CD4-positive, alpha-beta memory T cell (primary cell): ENCODE data around the gene COLEC11. TPM values are rescaled to one million over a fixed set of nuclear protein-coding genes. Genes with fewer than 3 reads are reported as not detected.
A peak's percentile ranks its signal among the peaks of the same experiment; 100 is the strongest.

Experiments
- CTCF ChIA-PET: fragments of 350-600 bp; sonication (Branson Sonifier 250); formaldehyde crosslinking; loops from one replicate; lab custom pipeline; 2021; ENCODE audit warnings: inconsistent platforms; ENCODE audit not compliant: partially characterized antibody; lab: Charles Lee
- POLR2A ChIA-PET: fragments of 350-600 bp; sonication (Branson Sonifier 250); formaldehyde crosslinking; loops from one replicate; lab custom pipeline; 2021; ENCODE audit not compliant: partially characterized antibody; lab: Charles Lee
- DNase-seq, 5 donors: peaks; one replicate each; pipeline versions ENCODE4 v3.0.0 to v3.0.0-alpha.2; 2020 to 2022; ENCODE audit warnings: mixed read lengths in 1 of 5
- H3K27ac ChIP-seq: one replicate; pipeline ENCODE4 v1.7.0; 2013; ENCODE audit warnings: low read depth, low read length
- H3K27me3 ChIP-seq: 2 replicates; pipeline ENCODE4 v1.7.0; 2013; ENCODE audit warnings: mild to moderate bottlenecking, low read length, moderate library complexity; ENCODE audit not compliant: insufficient read depth
- H3K36me3 ChIP-seq: 2 replicates; pipeline ENCODE4 v1.7.0; 2013; ENCODE audit warnings: mild to moderate bottlenecking, low read length, moderate library complexity; ENCODE audit not compliant: insufficient read depth
- H3K4me1 ChIP-seq: 2 replicates; pipeline ENCODE4 v1.7.0; 2013; ENCODE audit warnings: mild to moderate bottlenecking, low read length, moderate library complexity; ENCODE audit not compliant: insufficient read depth
- H3K4me3 ChIP-seq, 2 donors: one replicate each; pipeline ENCODE4 v1.7.0; 2013; ENCODE audit warnings: low read length in 2 of 2, mild to moderate bottlenecking in 1 of 2
- H3K9me3 ChIP-seq, 2 donors: one replicate each; pipeline ENCODE4 v1.7.0; 2013; ENCODE audit warnings: low read length in 2 of 2, control low read depth in 1 of 2; ENCODE audit not compliant: control insufficient read depth in 1 of 2
- H3K27ac Mint-ChIP-seq, 7 donors: one replicate each; pipeline ENCODE4 v1.8.0; 2020 to 2021; ENCODE audit warnings: mixed read lengths in 7 of 7, mild to moderate bottlenecking in 6 of 7, inconsistent platforms in 3 of 7, moderate library complexity in 3 of 7
- H3K27me3 Mint-ChIP-seq, 2 donors: one replicate each; pipeline ENCODE4 v1.8.0; 2020 to 2021; ENCODE audit warnings: mixed read lengths in 2 of 2
- H3K36me3 Mint-ChIP-seq, 2 donors: one replicate each; pipeline ENCODE4 v1.8.0; 2020 to 2021; ENCODE audit warnings: mixed read lengths in 2 of 2, inconsistent platforms in 1 of 2, mild to moderate bottlenecking in 1 of 2
- H3K4me1 Mint-ChIP-seq, 4 donors: one replicate each; pipeline ENCODE4 v1.8.0; 2020 to 2021; ENCODE audit warnings: mixed read lengths in 4 of 4, mild to moderate bottlenecking in 1 of 4
- H3K4me3 Mint-ChIP-seq, 8 donors: one replicate each; pipeline ENCODE4 v1.8.0; 2020 to 2021; ENCODE audit warnings: mixed read lengths in 8 of 8, mild to moderate bottlenecking in 7 of 8, moderate library complexity in 6 of 8, inconsistent platforms in 3 of 8
- H3K9me3 Mint-ChIP-seq, 8 donors: one replicate each; pipeline ENCODE4 v1.8.0; 2020 to 2021; ENCODE audit warnings: mixed read lengths in 8 of 8, mild to moderate bottlenecking in 5 of 8, inconsistent platforms in 3 of 8, moderate library complexity in 1 of 8
- intact Hi-C: fragments of 100-400 bp; cut with micrococcal nuclease; formaldehyde crosslinking; loops from one replicate; pipeline ENCODE4 v1.15.1; 2023
- polyA plus RNA-seq, 2 donors: library from polyadenylated mRNA; unstranded; fragments of 300-500 nt; fragmentation: Illumina TruSeq; gene quantifications; one replicate each; pipeline ENCODE4 v1.2.3, GENCODE V29; 2021
- total RNA-seq, 2 experiments: library from RNA; stranded (reverse); gene quantifications; one replicate each; pipeline ENCODE4 v1.2.3, GENCODE V29; 2021

Gene COLEC11
- total and polyA plus RNA-seq, 4 experiments from 2014 or later, result 0.30 TPM; not detected in 3

- Histone ChIP-seq H3K27ac (no peak overlapping the region), H3K36me3 (no peaks in the 10 kb centered on the region), H3K4me1 (peaks cover 13% of the 10 kb centered on the region), H3K9me3 (no peaks in the 10 kb centered on the region), H3K27me3 (no peaks in the 10 kb centered on the region), H3K4me3 (no peak overlapping the region)
- ChIA-PET CTCF (interaction anchor here (0.8 to 7.8 kb wide), 4 partner anchors 12 to 1530 kb away, joined by 4 to 109 read pairs (median 7); no protein-coding TSS in a partner anchor), POLR2A (interaction anchor here (2.2 to 2.7 kb wide), 2 partner anchors 93 to 226 kb away, joined by 12 to 19 read pairs; partner anchors contain the start of gene RNASEH1)
- peaks cover 8 to 18% (median 13%) of the 10 kb centered on the region in 4 donors for H3K4me1 Mint-ChIP-seq
- peaks cover 0 to 3% of the 10 kb centered on the region in 2 donors for H3K27me3 Mint-ChIP-seq
- intact Hi-C loops, result loop anchor here (5.0 kb wide), 2 partner anchors 273 to 1763 kb away; partner anchors contain the start of genes EIPR1 and TRAPPC12
- H3K36me3 Mint-ChIP-seq, result peaks cover 0 to 1% of the 10 kb centered on the region in 2 donors
- H3K4me3 Mint-ChIP-seq, result peak overlapping the region in 7 of 8 donors; percentile 87 to 95 (median 92)
- H3K9me3 Mint-ChIP-seq, result no peaks in the 10 kb centered on the region
- DNase-seq, result no peak
- H3K27ac Mint-ChIP-seq, result peak overlapping the region in 4 of 7 donors; percentile 87 to 99 (median 94)
Observed at GRCh38 chr2:3650140-3650920, 55.4 kb downstream of the COLEC11 start.

- peak overlapping the region; percentile 27 for H3K27ac ChIP-seq
- ChIA-PET CTCF (interaction anchor here (0.7 to 7.8 kb wide), 20 partner anchors 9 to 1532 kb away, joined by 3 to 109 read pairs (median 4); partner anchors contain the start of genes EIPR1, RNASEH1, RPS7 and TRAPPC12), POLR2A (interaction anchor here (1.1 to 2.7 kb wide), 4 partner anchors 94 to 273 kb away, joined by 4 to 19 read pairs (median 14); partner anchors contain the start of genes EIPR1, RNASEH1 and TRAPPC12)
- Mint-ChIP-seq H3K27ac (peak overlapping the region; percentile 87 to 100 (median 96)), H3K9me3 (no peaks in the 10 kb centered on the region), H3K4me3 (peak overlapping the region; percentile 87 to 95 (median 92)), H3K36me3 (peaks cover 0 to 1% of the 10 kb centered on the region in 2 donors), H3K27me3 (peaks cover 0 to 3% of the 10 kb centered on the region in 2 donors), H3K4me1 (peaks cover 8 to 18% (median 13%) of the 10 kb centered on the region in 4 donors)
- H3K4me3 ChIP-seq, result peak overlapping the region in 1 of 2 donors; percentile 65
- peak; percentile 64 to 82 (median 80) for DNase-seq
- no peaks in the 10 kb centered on the region for H3K9me3 ChIP-seq
- no peaks in the 10 kb centered on the region for H3K27me3 ChIP-seq
- no peaks in the 10 kb centered on the region for H3K36me3 ChIP-seq
- intact Hi-C loops, result loop anchor here (1.0 to 5.0 kb wide), 6 partner anchors 77 to 1765 kb away; partner anchors contain the start of genes EIPR1, RNASEH1, RPS7 and TRAPPC12
- H3K4me1 ChIP-seq, result peaks cover 13% of the 10 kb centered on the region
Observed at GRCh38 chr2:3651691-3652648, 57.1 kb downstream of the COLEC11 start.

- H3K27me3 Mint-ChIP-seq, result peaks cover 0 to 3% of the 10 kb centered on the region in 2 donors
- H3K27ac Mint-ChIP-seq, result peak overlapping the region in 1 of 7 donors; percentile 25
- POLR2A ChIA-PET, result interaction anchor here (0.6 to 2.7 kb wide), 3 partner anchors 95 to 274 kb away, joined by 4 to 19 read pairs (median 4); partner anchors contain the start of genes RNASEH1 and TRAPPC12
Observed at GRCh38 chr2:3652896-3653625, 58.1 kb downstream of the COLEC11 start.

GRCh38 chr2:3654011-3654410, 59.1 kb downstream of the COLEC11 start:
- ChIA-PET CTCF (interaction anchor here (1.2 to 7.8 kb wide), 2 partner anchors 14 to 231 kb away, joined by 3 to 109 read pairs; no protein-coding TSS in a partner anchor), POLR2A (no interaction called here)
- no peaks in the 10 kb centered on the region for H3K36me3 ChIP-seq
- no peaks in the 10 kb centered on the region for H3K9me3 ChIP-seq
- Mint-ChIP-seq H3K4me3 (peak overlapping the region in 3 of 8 donors; percentile 10 to 26 (median 15)), H3K27ac (peak overlapping the region in 4 of 7 donors; percentile 15 to 78 (median 66)), H3K4me1 (peaks cover 8 to 18% (median 13%) of the 10 kb centered on the region in 4 donors), H3K27me3 (peaks cover 0 to 3% of the 10 kb centered on the region in 2 donors), H3K9me3 (no peaks in the 10 kb centered on the region), H3K36me3 (peaks cover 0 to 1% of the 10 kb centered on the region in 2 donors)
- H3K27ac ChIP-seq, result no peak overlapping the region
- H3K4me1 ChIP-seq, result peaks cover 13% of the 10 kb centered on the region
- intact Hi-C loops, result loop anchor here (5.0 kb wide), 2 partner anchors 277 to 1767 kb away; partner anchors contain the start of genes EIPR1 and TRAPPC12
- no peaks in the 10 kb centered on the region for H3K27me3 ChIP-seq
- H3K4me3 ChIP-seq, result no peak overlapping the region
- no peak for DNase-seq

More at GRCh38 chr2:3652896-3653625, 58.1 kb downstream of the COLEC11 start:
- Histone ChIP-seq H3K4me3 (no peak overlapping the region), H3K27me3 (no peaks in the 10 kb centered on the region), H3K27ac (no peak overlapping the region), H3K9me3 (no peaks in the 10 kb centered on the region), H3K4me1 (peaks cover 13% of the 10 kb centered on the region), H3K36me3 (no peaks in the 10 kb centered on the region)
- Mint-ChIP-seq H3K9me3 (no peaks in the 10 kb centered on the region), H3K36me3 (peaks cover 0 to 1% of the 10 kb centered on the region in 2 donors), H3K4me3 (peak overlapping the region in 1 of 8 donors; percentile 15), H3K4me1 (peaks cover 8 to 18% (median 13%) of the 10 kb centered on the region in 4 donors)
- no peak for DNase-seq
- CTCF ChIA-PET, result interaction anchor here (1.0 to 7.8 kb wide), 6 partner anchors 11 to 1533 kb away, joined by 3 to 109 read pairs (median 8); partner anchors contain the start of gene EIPR1
- intact Hi-C loops, result loop anchor here (5.0 kb wide), 2 partner anchors 276 to 1766 kb away; partner anchors contain the start of genes EIPR1 and TRAPPC12

- H3K27me3 Mint-ChIP-seq, result peaks cover 0 to 3% of the 10 kb centered on the region in 2 donors
- H3K4me3 ChIP-seq, result no peak overlapping the region
- CTCF ChIA-PET, result interaction anchor here (1.2 to 7.8 kb wide), 2 partner anchors 13 to 232 kb away, joined by 3 to 109 read pairs; no protein-coding TSS in a partner anchor
- H3K36me3 ChIP-seq, result no peaks in the 10 kb centered on the region
- POLR2A ChIA-PET, result no interaction called here
- intact Hi-C loops, result loop anchor here (5.0 kb wide), 2 partner anchors 277 to 1767 kb away; partner anchors contain the start of genes EIPR1 and TRAPPC12
- no peak overlapping the region for H3K4me3 Mint-ChIP-seq
- DNase-seq, result no peak
- H3K27me3 ChIP-seq, result no peaks in the 10 kb centered on the region
- no peak overlapping the region for H3K27ac Mint-ChIP-seq
- H3K9me3 Mint-ChIP-seq, result no peaks in the 10 kb centered on the region
- peaks cover 0 to 1% of the 10 kb centered on the region in 2 donors for H3K36me3 Mint-ChIP-seq
- peaks cover 13% of the 10 kb centered on the region for H3K4me1 ChIP-seq
- H3K27ac ChIP-seq, result no peak overlapping the region
- H3K4me1 Mint-ChIP-seq, result peaks cover 8 to 22% (median 14%) of the 10 kb centered on the region in 4 donors
- H3K9me3 ChIP-seq, result no peaks in the 10 kb centered on the region
Observed at GRCh38 chr2:3654531-3655225, 59.8 kb downstream of the COLEC11 start.
